Activated CD4-positive, alpha-beta T cell treated with anti-CD3 and anti-CD28 coated beads for 4 hours (primary cell): ENCODE data around the gene ANKRD40.
A peak's percentile ranks its signal among the peaks of the same experiment; 100 is the strongest.
"Not testable (repeated sequence)": the region's sequence is repeated elsewhere in the genome, so short reads cannot be mapped to it uniquely, and the experiment has no call there.

ENCODE experiments used
- DNase-seq, 2 donors: peaks; one replicate each; pipeline ENCODE4 v3.0.0-alpha.2; 2020

ANKRD40 gene

GRCh38 chr17:50707289-50708049, at the start of gene ANKRD40:
Gene ANKRD40, minus strand, starts transcription at chr17:50707914. Its CDS starts 260 bp downstream, at chr17:50707654.
- DNase-seq, result peak; percentile 87 to 89

- no peak for DNase-seq
Observed at GRCh38 chr17:50754521-50754920, 46.8 kb upstream of the ANKRD40 start.

DNA sequence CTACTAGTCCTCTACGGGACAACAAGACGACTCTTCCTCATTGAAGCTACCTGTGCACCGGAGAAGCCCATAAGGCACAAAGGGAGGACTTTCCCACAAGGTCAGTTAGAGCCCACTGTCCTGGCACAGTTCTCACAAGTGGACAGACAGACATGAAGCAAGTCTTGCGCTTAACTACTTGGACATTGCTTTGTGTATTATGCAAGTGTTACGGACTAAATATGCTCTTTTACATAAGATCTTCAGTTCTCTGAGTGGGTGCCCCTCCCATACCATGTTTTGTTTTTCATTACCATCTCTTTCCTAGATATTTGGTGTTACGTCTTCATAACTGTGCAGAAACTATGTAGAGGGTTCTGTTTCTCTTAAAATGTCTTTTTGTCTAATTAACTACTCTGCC, 41.5 kb upstream of the ANKRD40 start:
- no peak for DNase-seq

DNA sequence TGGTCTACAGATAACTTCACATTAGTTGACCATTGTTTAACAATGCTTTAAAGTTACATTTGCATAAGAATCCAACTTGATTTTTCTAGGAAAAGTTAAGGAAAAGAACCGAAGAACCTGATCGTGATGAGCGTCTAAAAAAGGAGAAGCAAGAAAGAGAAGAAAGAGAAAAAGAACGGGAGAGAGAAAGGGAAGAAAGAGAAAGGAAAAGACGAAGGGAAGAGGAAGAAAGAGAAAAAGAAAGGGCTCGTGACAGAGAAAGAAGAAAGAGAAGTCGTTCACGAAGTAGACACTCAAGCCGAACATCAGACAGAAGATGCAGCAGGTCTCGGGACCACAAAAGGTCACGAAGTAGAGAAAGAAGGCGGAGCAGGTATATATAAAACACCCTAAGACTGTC, 37.9 kb upstream of the ANKRD40 start:
- no peak for DNase-seq

GRCh38 chr17:50739098-50739497, 31.4 kb upstream of the ANKRD40 start:
- no peak for DNase-seq

DNA sequence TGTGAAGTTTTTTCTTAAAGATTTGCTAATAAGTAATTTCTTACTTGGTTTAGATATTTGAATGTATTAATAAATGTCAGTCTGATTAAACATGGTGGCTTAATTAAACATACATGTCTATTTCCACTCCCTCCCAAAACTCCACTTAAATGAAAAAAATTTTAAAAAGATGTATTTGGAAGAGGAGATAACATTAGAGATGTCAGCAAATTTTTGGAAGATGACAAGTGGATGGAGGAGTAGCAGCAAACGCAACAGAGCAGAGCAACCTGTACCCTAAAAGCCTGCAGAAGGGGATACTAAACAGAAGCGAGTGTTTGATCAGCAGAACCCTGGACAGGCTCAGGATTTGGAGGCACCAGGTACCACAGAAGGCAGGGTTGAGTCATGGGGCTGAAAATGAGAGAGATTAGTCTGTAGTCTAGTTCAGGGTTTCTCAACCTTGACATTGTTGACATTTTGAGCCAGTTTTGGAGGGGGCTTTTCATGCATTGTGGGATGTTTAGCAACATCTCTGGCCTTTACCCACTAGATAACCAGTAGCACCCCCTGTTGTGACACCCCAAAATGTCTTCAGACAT, 29.5 kb upstream of the ANKRD40 start:
- no peak for DNase-seq

- no peak for DNase-seq
Observed at GRCh38 chr17:50735287-50735686, 27.6 kb upstream of the ANKRD40 start.

DNA sequence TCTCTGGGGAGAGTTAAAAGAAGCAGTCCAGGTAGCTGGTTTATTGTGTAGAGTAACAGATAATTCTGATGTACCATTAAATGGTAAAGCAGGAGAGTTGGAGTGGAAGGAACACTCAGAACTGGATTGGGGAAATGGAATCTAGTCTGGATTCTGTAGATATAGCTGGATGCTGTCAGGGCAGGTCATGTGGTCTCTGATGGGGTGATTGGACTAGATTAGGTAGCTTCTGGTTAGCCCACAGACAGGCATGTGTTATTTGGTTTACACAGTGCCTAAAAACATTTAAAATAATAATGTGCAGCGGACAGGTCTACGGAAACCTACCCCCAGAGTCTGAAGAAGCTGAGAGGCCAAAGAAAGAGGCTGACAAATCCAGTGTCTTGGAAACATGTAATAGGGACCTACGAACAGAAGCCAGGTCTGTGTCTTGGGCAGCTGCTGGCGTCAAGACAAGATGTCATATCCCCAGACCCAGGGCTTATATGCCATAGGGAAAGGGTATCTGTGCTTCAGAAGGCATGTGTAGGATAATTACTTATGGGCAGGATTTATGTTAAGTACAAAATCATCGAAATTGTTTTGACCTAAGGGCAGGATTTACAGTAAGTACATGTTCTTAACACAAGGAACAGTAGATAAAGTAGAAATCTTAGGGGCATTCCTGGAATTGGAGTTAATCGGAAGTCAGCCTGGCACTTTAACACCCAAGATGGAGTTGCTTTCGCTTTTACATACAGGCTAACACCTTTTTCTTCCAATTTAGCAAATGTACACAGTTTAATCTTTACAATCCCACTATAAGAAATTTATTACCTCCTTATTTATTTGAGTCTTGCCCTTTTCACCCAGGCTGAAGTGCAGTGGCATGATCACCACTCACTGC, 24.1 kb upstream of the ANKRD40 start:
- DNase-seq, result no peak

- DNase-seq, result no peak
Observed at GRCh38 chr17:50728881-50729765, 21.4 kb upstream of the ANKRD40 start.

DNA sequence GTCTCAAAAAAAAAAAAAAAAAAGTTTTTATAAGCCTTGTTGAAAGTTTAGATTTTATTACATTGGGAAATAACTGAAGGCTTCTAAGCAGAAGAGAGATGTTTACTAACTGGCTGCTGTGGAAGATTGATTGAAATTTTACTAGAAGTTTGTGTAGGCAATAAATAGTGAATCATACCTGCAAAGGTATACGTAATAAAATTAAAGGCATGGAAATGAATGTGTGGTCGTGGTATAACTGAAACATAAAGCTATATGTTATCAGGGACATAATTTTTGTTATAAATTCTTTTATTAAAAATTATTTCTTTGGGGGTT, 20.4 kb upstream of the ANKRD40 start:
- no peak for DNase-seq

DNA sequence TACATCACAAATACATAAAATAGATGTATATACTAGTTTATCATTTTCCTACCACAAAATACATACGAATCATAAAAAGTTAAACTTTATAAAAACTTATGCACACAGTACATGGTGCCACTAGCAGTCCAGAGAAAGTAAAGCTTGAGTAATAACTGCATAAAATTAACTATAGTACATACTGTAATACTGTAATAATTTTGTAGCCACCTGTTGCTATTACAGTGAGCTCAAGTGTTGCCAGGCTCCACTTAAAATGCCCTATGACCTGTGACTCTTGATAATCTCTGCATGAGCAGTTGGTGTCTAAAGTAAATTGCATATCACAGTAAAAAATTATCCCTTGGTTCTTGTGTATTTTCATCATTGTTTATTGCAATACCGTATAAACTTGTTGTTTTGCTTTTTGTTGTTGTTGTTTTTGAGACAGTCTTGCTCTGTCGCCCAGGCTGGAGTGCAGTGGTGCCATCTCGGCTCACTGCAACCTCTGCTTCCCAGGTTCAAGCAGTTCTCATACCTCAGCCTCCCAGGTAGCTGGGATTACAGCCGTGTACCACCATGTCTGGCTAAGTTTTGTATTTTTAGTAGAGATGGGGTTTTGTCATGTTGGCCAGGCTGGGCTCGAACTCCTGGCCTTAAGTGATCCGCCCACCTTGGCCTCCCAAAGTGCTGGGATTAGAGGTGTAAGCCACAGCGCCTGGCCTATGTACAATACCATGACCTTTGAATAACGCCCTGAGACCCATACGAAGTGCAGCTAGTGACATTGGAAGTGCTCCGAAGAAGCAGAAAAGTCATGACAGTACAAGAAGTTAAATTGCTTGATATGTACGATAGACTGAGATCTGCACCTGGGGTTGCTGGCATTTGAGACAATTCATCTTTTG, 18.3 kb upstream of the ANKRD40 start:
- no peak for DNase-seq

DNA sequence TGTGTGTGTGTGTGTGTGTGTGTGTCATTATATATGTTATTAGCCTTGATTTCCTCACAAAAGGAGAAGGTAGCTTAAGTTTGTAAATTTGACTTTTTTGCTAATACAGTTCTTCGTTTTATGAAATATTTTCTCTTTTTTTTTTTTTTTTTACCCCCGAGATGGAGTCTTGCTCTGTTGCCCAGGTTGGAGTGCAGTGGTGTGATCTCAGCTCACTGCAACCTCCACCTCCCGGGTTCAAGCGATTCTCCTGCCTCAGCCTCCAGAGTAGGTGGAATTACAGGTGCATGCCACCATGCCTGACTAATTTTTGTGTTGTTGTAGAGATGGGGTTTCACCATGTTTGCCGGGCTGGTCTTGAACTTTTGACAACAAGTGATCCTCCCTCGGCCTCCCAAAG, 16.9 kb upstream of the ANKRD40 start:
- not testable (repeated sequence) for DNase-seq

DNA sequence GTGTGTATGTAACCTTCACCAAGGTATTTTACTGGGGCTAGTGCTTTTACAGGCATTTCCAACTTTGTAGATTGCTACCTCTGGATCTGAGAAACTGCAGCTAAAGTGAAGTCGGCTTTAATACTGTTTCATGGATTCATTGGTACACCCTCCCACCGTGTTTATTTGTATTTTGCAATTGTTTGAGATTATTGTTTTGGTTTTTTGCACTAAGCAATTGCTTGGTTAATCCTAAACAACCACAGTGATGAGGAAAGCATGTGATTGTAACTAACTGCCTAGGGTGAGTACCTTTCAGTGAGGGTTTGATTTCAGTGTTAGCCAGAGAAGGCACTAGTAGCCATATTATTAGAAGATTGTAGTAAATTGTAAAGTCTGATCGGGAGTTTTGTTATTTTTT, 15.0 kb upstream of the ANKRD40 start:
- no peak for DNase-seq

GRCh38 chr17:50721194-50722010, 13.7 kb upstream of the ANKRD40 start:
- no peak for DNase-seq

DNA sequence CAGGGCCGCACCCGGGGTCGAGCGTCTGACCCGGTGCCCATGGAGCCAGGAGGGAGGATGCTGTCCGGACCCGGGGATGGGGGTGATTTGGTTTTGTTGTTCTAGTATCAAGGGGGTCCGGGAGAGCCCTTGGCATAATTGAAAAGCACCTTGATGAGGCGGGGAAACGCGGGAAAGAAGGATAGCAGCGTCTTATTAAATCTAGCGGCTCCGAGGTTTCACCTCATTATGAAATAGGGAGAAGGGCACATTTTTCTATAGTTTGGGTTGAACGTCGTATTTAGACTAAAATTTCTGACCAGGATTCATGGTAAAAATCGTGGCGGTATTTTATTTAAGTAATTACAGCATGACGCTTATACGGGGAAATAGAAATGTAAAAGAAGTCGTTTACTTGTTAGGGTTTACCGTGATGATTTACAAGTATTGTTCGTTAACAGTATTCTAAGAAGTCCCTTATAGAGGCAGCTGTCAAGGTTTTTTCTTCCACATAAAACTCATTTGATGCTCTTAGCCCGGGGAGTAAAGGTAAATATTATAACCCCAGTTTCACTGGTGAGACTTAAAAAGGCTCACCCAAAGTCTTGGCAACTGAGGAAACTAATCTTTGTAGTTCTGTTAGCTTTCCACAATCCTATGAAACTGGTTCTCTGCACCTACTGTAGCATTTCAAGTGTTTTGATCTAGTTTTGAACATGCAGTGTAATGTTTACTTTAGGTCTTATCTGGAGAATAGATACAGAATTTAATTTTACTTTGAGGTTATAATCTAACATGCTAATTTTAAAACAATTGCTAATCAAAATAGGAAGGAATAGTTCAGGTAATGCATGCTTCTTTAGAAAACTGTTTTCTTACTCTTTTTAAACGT, 12.4 kb upstream of the ANKRD40 start:
- no peak for DNase-seq

GRCh38 chr17:50719144-50719923, 11.6 kb upstream of the ANKRD40 start, which contains the start of gene LUC7L3:
Gene LUC7L3, plus strand, starts transcription at chr17:50719603. Its CDS starts 130 bp downstream, at chr17:50719733.
- DNase-seq, result peak; percentile 89 to 90

DNA sequence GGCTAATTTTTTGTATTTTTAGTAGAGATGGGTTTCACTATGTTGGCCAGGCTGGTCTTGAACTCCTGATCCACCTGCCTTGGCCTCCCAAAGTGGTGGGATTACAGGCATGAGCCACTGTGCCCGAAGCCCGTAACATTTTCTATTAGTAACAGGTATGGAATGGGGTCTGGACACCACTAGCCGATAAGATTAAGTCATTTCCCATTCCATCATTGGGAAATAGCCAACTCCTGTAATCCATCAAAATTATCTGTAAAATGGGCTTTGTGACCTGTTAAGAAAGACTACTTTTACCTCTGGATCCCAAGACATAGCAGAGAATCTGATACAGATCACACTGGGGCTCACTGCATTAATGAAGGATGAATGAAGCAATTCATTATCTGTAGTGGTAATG, 7.8 kb upstream of the ANKRD40 start:
- DNase-seq, result no peak

DNA sequence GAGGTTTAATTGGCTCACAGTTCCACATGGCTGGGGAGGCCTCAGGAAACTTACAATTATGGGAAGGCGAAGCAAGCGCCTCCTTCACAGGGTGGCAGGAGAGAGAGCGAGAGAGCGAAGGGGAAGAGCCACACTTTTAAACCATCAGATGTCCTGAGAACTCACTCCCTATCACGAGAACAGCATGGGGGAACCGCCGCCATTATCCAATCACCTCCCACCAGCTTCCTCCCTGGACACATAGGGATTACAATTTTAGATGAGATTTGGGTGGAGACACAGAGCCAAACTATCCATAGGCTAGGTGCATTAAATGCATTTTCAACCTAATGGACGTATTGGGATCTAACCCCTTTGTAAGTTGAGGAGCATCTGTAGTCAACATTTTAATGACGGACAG, 4.9 kb upstream of the ANKRD40 start:
- DNase-seq, result no peak

DNA sequence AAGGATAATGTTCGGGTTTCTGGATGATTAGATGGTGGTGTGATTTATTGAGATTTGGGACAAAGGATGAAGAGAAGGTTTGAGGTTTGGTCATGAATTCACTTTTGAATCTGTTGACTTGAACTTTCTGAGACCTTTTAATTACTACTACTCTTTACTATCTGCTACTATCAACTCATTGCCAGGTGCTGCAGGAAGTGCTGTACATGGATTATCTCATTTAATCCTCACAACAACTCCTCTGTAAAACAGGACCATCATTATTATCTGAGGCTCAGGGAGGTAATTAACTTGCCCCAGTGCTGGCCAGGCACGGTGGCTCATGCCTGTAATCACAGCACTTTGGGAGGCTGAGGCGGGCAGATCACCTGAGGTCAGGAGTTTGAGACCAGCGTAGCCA, 2.9 kb upstream of the ANKRD40 start:
- DNase-seq, result no peak
